Inflammatory macrophage treated with lipopolysaccharide for 4 hours (primary cell): ENCODE measurements around the gene C2CD5.
A peak's percentile ranks its signal among the peaks of the same experiment; 100 is the strongest.
"Not testable (repeated sequence)": the region's sequence is repeated elsewhere in the genome, so short reads cannot be mapped to it uniquely, and the experiment has no call there.

Source experiments
- DNase-seq: peaks from one replicate; pipeline ENCODE4 v3.0.0-alpha.2; 2020

The C2CD5 gene

DNA sequence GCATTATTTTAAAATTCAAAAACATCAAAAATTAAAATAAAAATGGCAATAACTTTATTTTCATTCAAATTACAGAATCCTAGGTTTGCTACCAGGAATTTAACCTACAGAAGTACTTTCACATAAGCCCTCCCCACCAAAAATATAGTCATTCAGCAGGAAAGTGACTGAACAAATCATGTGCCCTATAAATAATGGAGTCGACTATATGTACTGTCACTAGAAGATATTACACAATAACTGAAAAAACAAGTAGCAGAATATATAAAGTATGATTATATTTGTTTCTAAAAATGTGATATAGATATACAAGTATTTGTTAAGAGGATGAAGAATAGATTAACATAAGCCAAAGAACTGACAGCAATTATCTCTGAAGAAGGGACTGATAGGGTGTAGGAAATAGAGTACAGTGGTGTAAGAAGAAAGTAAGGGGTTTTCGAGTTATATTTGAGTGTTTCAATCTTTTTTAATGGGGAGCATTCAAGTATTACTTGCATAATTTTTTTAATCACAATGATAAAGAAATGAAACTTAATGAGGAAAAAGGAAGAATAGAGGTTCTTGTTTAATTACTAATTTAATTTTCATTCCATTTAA lies 7.9 kb downstream of the C2CD5 start:
- peak; percentile 52 for DNase-seq

DNA sequence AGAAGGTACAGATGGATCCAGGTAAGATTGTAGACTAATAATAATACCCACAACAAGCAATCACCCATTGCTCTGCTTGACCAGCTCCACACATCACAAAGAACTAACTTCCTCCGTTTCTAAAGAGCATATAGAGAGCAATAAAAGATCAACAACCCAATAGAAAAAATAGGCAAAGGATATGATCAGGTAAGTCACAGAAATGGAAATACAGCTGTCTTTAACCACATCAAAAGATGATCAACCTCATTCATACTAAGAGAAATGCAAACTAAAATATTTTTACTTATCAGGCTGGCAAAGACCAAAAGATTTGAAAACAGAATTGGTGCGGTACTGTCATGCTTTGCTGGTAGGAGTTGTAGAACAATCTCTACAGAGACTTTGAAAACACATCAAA lies 8.9 kb downstream of the C2CD5 start:
- no peak for DNase-seq

DNA sequence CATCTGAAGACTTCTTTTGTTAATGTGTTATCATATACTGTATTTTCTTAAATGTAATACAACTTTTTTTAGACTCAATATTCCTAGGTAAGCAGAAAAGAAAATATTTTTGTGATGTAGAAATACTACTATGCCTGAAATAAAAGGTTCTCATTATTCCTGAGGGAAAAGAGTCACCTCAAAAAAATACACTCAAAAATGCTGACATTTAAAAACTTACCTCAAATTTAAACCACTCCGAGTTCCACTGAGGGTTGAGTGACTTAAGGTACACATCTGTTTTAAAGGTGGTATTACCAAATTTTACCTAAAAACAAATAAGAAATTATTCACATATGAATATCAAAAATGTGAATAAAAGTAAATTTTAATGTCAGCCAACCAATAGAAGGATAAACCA lies 9.3 kb downstream of the C2CD5 start:
- DNase-seq, result no peak

DNA sequence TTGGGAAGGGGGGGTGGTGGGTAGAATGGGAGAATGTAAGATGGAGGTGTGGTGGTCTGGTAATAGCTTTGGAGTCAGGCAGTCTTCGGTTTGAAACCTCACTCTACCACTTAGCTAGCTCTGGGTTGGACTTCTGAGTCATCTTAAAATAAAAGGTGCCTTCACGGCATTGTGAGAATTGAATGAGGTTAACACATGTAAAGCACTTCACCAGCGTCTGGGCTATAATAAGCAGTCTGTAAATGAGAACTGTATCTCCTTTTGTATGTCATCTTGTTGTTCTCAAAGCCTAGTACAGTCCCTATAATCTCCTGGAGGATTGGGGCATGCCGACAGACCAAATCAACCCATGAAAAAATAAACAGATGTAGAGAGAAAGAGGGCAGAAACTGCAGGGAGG lies 11.2 kb downstream of the C2CD5 start:
- no peak for DNase-seq

DNA sequence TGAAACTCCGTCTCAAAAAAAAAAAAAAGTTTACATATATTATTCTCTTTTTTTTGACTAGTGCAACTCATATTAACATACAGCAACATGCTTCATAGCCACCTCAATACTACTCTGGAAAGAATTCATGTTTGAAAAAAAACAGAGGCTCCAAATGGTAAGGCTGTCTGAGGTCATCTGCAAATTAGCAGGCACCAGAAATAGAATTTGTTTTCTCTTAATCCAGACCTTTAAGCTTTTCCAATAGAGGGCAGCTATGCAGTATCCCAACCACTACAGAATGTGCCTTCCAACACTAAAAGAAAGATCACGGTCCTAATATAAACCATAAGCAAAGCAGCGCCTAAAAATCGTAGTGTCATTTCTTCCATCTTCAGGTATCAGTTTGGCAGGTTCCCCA lies 12.0 kb downstream of the C2CD5 start:
- DNase-seq, result no peak

DNA sequence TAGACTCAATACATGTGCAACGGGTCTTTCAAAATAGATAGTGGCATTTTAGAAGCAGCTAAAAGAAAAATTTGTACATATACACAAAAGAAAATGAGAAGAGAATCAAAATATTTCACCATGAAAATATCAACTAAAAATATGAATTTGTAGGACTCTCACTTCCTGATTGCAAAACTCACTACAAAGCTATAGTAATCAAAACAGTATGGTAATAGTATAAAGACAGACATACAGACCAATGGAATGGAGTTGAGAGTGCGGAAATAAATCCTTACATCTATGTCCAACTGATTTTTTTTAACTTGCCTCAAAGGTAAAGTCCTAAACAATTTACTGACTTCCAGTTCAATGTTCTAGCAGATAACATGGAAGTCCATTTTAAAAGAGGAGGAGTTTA lies 13.1 kb downstream of the C2CD5 start:
- no peak for DNase-seq

DNA sequence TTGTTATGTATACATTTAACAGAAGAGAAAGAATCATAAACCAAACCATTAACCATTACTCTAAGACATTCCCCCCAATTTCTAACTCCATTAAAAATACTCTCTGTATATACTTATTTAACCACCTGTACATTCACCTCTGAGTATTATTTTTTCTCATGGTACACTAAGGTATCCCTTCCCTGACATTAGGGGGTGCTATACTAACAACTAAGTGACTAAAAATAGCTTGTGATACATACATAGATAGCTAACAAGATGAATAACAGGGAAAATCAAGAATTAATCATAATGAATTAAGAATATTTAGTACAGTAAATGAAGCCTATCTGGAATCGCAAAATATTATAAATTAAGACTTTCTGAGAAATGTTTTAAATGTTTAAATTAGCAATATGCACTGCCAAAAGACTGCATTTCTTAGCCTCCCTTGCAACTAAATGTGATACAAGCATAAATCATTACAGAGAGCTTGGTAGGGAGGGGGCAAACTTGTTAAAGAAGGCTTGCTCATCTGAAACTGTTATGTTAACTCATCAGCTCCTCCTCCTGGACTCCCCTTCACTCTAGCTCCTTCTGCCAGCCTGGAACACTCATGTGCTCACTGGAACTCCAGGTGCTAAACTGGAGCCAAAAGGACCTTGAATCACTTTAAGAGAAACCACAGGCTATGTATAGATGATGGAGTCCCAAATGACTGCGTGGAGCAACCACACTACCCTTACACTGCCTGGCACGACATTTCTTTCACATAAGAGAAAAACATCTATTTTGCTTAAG lies 14.9 kb downstream of the C2CD5 start:
- DNase-seq, result peak; percentile 70

DNA sequence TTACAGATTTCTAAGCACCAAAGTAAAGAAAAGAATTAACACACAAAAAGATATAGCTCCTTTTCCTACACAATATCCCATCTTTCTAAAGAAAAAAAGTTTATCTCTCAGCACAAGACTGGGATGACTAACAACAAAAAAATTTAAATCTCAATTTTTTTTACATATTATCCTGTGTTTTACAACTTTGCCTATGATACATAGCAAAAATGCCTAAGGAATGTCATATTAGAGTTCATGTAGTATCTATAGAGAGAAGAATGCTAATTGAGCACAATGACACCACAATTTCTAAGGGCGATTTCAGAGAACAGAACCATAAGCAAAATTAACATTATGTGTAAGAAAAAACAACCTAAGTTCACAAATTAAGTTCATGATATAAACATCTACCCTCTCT lies 16.3 kb downstream of the C2CD5 start:
- DNase-seq, result no peak

DNA sequence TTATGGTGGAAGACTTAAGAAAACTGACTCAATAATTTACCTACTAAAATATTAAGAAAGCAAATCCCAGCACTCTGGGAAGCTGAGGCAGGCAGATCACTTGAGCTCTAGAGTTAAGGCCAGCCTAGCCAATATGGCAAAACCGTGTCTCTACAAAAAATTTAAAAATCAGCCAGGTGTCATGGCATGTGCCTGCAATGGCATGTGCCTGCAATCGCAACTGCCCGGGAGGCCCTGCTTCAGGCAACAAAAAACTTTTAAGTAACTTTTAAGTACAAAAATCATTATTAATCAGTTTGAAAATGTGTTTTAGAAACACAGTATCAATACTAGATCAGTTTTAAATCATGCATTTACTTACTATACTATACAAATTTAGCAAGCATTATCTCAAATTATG lies 17.5 kb downstream of the C2CD5 start:
- no peak for DNase-seq

DNA sequence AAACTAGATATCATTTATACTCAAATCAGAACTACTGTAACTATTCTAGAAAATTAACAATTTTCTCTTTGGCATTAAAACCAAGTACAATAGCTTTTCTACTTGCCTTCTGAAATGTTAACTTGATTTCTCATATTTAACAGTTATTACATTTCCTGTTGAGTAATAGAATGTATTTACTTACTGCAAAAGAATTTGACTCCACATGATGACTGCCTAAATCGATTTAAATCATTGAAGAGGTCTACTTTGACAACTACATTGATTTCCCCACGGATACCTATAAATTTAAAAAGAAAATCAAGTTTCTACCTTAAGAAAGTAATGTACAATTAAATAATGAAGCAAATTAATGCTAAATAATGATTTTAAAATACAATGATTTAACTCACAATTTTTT lies 18.9 kb downstream of the C2CD5 start:
- peak; percentile 20 for DNase-seq

DNA sequence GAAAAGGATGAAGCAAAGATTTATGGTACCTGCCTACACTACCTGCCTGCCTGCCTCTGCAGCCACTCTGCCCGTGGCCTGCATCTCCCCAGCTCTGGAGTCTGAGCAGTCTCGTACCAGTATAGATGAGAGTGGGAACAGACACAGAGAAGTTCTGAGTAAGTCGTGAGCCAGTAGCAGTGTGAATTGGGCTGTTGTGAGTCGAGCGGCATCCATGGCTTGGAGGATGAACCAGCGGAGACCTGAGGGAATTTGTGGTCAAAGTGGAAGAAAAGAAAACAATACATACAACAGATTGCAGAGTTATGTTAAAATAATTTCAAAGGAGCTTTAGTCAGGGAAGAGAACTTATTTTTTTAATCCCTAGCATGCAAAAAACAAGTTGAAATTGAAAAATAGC lies 25.3 kb downstream of the C2CD5 start:
- no peak for DNase-seq

DNA sequence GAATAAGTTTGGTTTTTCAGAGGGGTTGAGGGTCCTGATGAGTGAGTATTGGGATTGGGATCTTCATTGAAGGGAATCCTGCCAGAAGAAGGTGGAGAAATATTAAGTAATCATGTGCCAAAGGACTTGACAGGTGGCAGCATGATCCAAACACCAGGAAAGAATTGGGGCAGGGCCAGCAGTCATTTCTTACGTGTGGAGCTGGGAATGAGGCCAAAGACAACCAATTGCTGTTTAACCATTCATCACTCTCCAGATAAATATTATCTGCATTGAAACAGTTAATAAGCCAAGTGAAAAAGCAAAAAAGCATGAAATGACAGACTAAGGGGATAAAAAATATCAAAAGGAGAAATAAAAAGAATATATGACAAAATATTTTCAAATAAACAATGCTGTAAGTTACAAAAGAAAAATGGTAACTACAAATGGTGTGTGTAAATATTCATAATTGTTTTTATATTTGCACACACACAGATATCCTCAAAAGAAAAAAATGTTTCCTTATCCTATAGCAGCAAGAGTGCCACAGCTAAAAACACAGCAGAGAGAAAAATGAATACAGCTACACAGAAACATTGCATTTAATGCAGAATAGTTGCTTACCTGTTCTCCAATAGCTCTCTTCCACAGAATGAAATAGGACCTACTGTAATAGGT lies 26.2 kb downstream of the C2CD5 start:
- no peak for DNase-seq

DNA sequence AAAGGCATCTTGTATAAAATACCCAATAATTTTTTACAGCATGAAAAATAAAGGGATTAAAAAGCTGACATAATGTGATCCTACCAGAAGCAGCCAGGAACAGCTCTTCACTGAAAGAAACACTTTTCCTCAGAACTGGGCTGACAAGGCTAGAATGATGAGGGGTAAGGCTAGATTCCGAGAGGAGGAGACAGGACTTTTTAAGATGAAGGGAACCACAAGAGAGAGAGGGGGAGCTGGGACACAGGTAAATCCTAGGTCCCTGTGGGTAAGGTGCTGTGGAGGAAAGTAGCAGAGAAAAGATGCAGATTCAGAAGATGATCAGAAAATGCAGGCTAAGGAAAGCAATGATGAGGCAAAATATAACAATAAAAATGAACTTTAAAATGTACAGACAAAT lies 29.5 kb downstream of the C2CD5 start:
- no peak for DNase-seq

DNA sequence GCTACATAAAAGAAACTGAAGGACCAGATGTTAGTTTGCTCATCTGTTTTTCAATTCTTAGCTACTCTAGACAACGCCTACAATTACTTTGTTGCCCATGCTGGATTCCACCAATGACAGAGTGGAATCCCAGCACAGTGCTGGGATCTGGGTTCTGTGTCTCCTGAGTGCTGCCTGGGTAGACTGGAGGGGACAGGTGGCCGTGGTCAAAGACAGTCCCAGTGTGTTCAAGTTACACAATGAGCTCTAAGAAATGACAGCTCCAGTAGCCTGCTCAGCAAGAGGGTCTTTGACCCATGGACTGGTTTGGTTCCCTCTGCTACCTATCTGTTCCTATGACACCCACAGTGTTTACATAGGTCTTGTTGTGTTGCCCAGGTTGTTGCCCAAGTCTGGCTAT lies 38.5 kb downstream of the C2CD5 start:
- DNase-seq, result no peak

DNA sequence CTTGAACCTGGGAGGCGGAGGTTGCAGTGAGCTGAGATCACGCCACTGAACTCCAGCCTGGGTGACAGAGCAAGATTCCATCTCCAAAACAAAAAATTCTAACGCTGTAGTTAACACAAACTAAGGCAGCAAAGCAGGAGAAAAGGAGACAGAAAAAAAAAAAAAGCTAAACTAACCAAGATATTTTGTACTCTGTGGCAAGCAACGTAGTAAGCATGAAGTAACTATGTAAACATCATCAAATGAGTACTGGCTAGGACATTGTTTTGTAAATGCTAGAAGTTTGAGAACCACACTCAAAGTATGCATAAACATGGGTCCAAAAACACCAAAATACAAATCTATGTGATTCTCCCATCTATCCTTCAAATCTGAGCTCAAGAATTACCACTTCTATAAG lies 44.2 kb downstream of the C2CD5 start:
- no peak for DNase-seq

DNA sequence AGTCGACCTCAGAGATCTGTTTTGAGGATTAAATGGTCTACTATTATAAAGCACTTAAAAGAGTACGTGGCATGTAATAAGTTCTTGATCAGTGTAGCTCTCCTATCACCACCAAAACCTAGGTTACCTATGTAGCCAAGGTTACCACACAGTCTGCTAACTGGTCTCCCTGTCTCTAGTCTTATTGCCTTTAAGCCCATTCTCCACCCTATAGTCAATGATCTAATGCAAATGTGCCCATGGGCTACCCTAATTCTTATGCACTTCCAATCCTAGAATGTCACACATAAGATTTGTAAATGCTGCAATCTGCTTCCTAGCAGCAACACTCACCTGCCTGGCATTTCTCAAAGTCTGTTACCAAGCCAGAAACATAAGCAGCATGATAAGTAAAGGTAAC lies 44.9 kb downstream of the C2CD5 start:
- DNase-seq, result no peak

DNA sequence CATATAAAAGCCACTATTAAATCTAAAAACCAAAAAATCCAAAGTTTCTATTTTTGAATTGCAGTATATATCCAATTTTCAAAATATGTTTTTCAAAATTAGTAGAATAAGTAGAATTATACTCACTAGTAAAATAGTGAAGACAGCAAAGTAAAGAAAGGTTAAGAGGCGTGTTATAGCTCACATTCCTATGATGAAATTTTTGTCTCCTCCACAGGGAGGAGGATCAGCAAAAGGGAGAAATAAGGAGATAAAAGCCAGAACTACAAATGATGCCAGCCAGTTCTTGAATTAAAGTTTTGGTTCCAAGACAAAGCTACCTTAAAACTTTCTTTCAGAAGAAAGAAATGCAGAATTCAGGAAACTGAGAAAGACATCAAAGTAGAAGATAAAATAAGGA lies 50.0 kb downstream of the C2CD5 start:
- DNase-seq, result no peak

DNA sequence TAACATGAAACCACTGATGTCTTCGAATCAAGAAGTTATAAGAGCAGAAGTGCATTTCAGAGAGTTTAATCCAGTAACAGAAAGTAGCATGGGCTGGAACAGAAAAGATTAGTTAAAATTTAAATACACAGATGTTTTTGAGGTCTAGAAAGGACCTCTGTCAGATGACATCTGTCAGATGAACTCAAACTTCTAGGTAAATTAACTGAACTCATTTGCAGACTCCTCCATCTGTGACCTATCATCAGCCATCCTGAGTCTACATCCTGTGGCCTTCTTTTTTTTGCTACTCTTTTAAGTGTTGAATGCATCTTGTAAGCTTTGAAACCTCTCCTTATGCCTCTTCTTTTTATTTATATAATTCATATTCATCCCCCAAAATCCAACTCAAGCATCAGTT lies 53.3 kb downstream of the C2CD5 start:
- DNase-seq, result no peak

DNA sequence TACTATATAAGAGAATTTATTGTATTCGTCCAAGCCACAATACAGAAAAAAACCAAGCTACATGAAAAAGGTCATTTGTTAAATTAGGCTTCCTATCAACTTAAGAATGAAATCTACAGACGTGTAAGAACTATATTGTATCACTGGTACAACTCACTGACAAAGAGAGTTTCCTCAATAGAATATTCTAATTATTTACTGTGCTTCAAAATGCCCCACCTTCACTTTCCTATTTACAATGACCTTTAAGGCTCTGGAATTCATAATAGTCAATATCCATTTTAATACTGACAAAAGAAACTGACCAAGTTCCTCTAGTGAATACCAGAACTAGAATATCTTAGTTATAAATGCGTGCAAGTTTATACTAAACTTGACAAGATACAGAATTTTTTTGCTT lies 55.9 kb downstream of the C2CD5 start:
- no peak for DNase-seq

DNA sequence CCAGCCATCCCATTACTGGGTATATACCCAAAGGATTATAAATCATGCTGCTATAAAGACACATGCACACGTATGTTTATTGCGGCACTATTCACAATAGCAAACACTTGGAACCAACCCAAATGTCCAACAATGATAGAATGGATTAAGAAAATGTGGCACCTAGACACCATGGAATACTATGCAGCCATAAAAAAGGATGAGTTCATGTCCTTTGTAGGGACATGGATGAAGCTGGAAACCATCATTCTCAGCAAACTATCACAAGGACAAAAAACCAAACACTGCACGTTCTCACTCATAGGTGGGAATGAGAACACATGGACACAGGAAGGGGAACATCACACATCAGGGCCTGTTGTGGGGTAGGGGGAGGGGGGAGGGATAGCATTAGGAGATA lies 56.7 kb downstream of the C2CD5 start:
- DNase-seq, result not testable (repeated sequence)

DNA sequence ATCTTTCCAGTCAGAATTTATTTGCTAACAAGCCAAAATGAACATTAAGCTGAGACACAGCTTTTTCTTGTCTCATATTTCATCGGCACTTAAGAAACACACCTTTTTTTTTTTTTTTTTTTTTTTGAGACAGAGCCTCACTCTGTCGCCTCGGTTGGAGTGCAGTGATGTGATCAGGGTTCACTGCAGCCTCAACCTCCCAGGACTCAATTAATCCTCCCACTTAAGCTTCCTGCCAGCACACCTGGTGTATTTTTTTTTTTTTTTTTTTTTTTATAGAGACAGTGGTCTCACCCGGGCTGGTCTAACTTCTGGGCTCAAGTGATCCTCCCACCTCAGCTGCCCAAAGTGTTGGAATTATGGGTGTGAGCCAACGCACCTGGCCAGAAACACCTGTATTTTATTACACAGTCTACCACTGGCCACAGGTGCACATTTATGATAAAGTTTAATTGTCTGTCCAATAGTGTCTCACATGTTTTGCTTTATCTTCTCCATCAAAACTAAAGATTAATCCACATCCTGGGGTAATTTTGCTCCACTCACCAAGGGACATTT lies 62.7 kb downstream of the C2CD5 start:
- no peak for DNase-seq

DNA sequence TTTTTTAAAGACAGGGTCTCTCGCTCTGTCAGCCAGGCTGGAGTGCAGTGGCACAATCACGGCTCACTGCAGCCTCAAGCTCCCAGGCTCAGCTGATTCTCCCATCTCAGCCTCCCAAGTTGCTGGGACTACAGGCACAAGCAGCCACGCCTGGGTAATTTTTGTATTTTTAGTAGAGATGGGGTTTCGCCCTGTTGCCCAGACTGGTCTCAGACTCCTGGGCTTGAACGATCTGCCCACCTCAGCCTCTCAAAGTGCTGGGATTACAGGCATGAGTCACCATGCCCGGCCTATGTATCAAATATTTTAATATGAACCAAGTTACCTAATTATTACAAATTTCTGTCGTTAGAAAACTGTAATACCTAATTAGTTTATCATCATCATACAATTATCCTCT lies 63.5 kb downstream of the C2CD5 start:
- not testable (repeated sequence) for DNase-seq

DNA sequence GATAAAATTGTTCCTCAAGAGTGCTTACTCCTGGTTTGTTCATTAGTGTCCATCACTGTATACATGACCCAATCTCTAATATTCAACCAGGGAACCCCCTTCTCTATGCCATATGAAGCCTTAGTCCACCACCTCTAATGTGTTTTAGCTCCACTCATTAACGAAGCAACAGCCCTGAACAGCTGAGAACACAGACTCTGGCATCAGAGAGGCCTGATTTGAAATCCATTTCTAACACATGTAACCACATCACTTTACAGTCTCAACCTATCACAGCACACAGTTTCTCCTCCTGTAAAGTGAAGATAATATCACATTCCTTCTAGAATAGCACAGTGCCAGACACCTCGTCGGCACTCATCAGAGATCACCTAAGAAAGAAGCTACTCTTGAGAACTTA lies 64.3 kb downstream of the C2CD5 start:
- no peak for DNase-seq

DNA sequence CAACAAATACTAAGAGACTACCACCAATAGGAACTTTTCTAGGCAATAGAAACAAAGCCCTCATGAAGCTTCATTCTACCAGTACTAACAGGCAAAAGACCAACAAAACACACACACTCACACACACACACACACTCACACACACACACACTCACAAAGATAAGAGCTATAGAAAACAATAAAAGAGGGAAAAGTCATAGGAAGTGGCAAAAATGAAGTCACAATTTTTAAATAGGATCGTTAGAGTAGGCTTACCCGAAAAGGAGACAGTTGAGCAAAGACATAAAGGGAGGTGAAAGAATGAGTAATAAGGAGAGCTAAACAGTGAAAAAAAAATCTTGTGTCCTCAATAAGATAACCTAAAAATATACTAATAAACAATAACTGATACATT lies 66.5 kb downstream of the C2CD5 start:
- DNase-seq, result no peak
